Heart right ventricle (tissue), 16 donors: Measurements from ENCODE around the gene HDAC8. TPM values are rescaled to one million over a fixed set of nuclear protein-coding genes. Genes with fewer than 3 reads are reported as not detected.

ENCODE experiments used
- ATAC-seq, 8 donors: fragments of 200-7000 bp; cut with Tn5 transposase; one replicate each; pipeline ENCODE4 v1.9.1; 2020; ENCODE audit warnings: mild to moderate bottlenecking in 8 of 8, moderate library complexity in 8 of 8, moderate number of reproducible peaks in 1 of 8
- DNase-seq, 2 donors: peaks; one replicate each; pipeline ENCODE4 v3.0.0-alpha.2; 2020
- H3K27ac ChIP-seq, 10 donors: fragments of 200-600 bp; sonication (generic) in 2 of 10; one replicate each; pipeline versions ENCODE4 v1.5.0 to v1.8.0; 2020 to 2022; ENCODE audit warnings: mild to moderate bottlenecking in 3 of 10
- H3K27me3 ChIP-seq, 7 donors: fragments of 200-600 bp; one replicate each; pipeline ENCODE4 v1.8.0; 2021 to 2022; ENCODE audit warnings: mild to moderate bottlenecking in 2 of 7
- H3K36me3 ChIP-seq, 9 donors: fragments of 200-600 bp; sonication (generic) in 1 of 9; one replicate each; pipeline versions ENCODE4 v1.5.0 to v1.8.0; 2020 to 2022; ENCODE audit warnings: mild to moderate bottlenecking in 2 of 9
- H3K4me1 ChIP-seq, 9 donors: fragments of 200-600 bp; sonication (generic) in 1 of 9; one replicate each; pipeline versions ENCODE4 v1.5.0 to v1.8.0; 2020 to 2022; ENCODE audit warnings: mild to moderate bottlenecking in 4 of 9
- H3K4me3 ChIP-seq, 10 donors: fragments of 200-600 bp; sonication (generic) in 2 of 10; one replicate each; pipeline versions ENCODE4 v1.5.0 to v1.8.0; 2020 to 2022; ENCODE audit warnings: mild to moderate bottlenecking in 7 of 10, moderate library complexity in 2 of 10
- H3K9me3 ChIP-seq, 11 donors: fragments of 200-600 bp in 10 of 11; sonication (generic) in 2 of 11; one replicate each; pipeline versions ENCODE4 v1.5.0 to v1.8.0; 2013 to 2022; ENCODE audit warnings: mild to moderate bottlenecking in 2 of 11, control low read depth in 1 of 11, moderate library complexity in 1 of 11
- WGBS, 2 donors: extraction: QIAGEN DNeasy Blood & Tissue Kit; methylation state at CpG; one replicate each; pipeline ENCODE4 v1.1.7; 2013; ENCODE audit warnings: inconsistent platforms in 1 of 2; 5-methylcytosine and 5-hydroxymethylcytosine counted together
- intact Hi-C, 10 donors: fragments of 100-400 bp; cut with DNase I; formaldehyde crosslinking; loops; one replicate each; pipeline versions ENCODE4 v1.11.1 to v1.14.2; 2022
- polyA plus RNA-seq, 2 donors: library from polyadenylated mRNA; stranded (reverse); fragments of 200-250 nt; gene quantifications; one replicate each; pipeline ENCODE4 v1.2.3, GENCODE V29; 2013
- total RNA-seq, 10 donors: library from RNA; stranded (reverse); fragmentation: NEBNext Ultra II Directional in 3 of 10; extraction: Animal tissue kit (Norgen Biotek cat#: 25700) in 3 of 10; gene quantifications; one replicate each; pipeline versions ENCODE4 v1.2.1 to v1.2.4, GENCODE V29; 2021 to 2023
- TF ChIP-seq, protein P1 (sequence below), 9 donors: fragments of 200-600 bp; sonication (generic) in 2 of 9; IDR thresholded peaks; one replicate each; pipeline versions ENCODE4 v1.5.0 to v1.8.0; 2021 to 2022; ENCODE audit warnings: antibody characterized with exemption in 9 of 9, mild to moderate bottlenecking in 5 of 9, moderate library complexity in 1 of 9
- donor health status: Arrhythmogenic right ventricular cardiomyopathy.
- donor health status: ischemic (EF 13 %, LVEDD 7.1; RV severe dilation, severe dysfunction).
- donor health status: healthy with polysubstance abuse.
- donor health status: DM: no; HTN: yes; CAD: no.
- donor health status: DM: no; HTN: no; CAD: no.
- donor health status: ischemic (EF 25% LVEDD 6.9; RV normal size, moderate dysfunction).
- donor health status: ischemic (EF 25% LVEDD 5.7; RV mildly dilated, moderate dysfunction).
- donor health status: healthy.
- donor health status: DM: yes; HTN: yes; CAD: no.
- donor health status: Ischemic cardiomyopathy.
- donor health status: ischemic (EF 35%, LVEDD 5.7; RV mildly dilated, moderate dysfunction).
- donor health status: nonischemic (EF 11% LVEDD 7.7; RV severe dilation, severe dysfunction).
- donor health status: DM: yes; HTN: yes; CAD: no.
- donor health status: PGD.
- donor health status: ischemic (EF 29% LVEDD 5.4; RV normal size, mild dysfunction).
- donor health status: nonischemic (EF 23%, LVEDD 6.1; RV moderate dilation, normal function).

HDAC8 gene
- total and polyA plus RNA-seq, 12 donors: 15.9 to 48.1 (median 19.5) TPM

DNA sequence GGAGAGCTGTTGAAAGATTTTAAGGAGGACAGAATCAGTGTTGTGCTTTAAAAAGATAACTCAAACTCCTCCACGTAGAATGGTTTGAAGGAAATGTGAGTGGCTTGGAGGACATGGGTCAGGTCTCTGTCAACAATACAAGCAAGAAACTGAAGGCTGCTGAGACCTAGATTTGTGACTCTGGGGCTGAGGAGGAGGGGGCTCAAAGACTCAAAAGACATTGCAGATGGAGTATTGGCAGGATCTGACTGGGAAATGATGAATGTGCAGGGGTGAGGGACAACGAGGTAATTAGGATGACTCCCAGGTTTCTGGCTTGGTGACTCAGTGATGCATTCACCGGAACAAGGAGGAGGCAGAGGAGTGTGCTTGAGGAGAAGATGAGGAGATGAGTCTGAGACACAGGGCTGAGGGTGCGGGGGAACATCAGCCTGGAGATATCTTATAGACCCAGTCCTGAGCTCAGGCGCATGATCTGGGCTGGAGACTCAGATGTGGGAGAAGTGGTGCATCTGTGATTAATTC lies 292.3 kb downstream of the HDAC8 start:
- ATAC-seq (no peak), DNase-seq (no peak)
- Histone ChIP-seq H3K9me3 (no peaks in the 10 kb centered on the region), H3K4me1 (peaks cover 0 to 14% (median 8%) of the 10 kb centered on the region in 9 donors), H3K4me3 (no peak overlapping the region), H3K36me3 (peaks cover 0 to 6% (median 0%) of the 10 kb centered on the region in 9 donors), H3K27ac (no peak overlapping the region), H3K27me3 (peaks cover 0 to 34% (median 0%) of the 10 kb centered on the region in 7 donors)
- WGBS, 2 donors: 67 to 73% methylated on average over 5 of the region's 5 CpGs
- TF ChIP-seq, protein P1, sequence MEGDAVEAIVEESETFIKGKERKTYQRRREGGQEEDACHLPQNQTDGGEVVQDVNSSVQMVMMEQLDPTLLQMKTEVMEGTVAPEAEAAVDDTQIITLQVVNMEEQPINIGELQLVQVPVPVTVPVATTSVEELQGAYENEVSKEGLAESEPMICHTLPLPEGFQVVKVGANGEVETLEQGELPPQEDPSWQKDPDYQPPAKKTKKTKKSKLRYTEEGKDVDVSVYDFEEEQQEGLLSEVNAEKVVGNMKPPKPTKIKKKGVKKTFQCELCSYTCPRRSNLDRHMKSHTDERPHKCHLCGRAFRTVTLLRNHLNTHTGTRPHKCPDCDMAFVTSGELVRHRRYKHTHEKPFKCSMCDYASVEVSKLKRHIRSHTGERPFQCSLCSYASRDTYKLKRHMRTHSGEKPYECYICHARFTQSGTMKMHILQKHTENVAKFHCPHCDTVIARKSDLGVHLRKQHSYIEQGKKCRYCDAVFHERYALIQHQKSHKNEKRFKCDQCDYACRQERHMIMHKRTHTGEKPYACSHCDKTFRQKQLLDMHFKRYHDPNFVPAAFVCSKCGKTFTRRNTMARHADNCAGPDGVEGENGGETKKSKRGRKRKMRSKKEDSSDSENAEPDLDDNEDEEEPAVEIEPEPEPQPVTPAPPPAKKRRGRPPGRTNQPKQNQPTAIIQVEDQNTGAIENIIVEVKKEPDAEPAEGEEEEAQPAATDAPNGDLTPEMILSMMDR (IDR thresholded peaks at IDR 0.05): no peak
- intact Hi-C loops: no loop called here

Other genes with a start within 250 kb of the HDAC8 start
- gene PHKA1, start 141.5 kb upstream of the HDAC8 start, total RNA-seq: 10 to 100 TPM; 11.0 to 26.2 (median 15.6) TPM
- 1 to 10 TPM; 2.6 to 5.0 TPM for gene PHKA1, start 141.5 kb upstream of the HDAC8 start, polyA plus RNA-seq
- not detected for gene DMRTC1B, start 204.0 kb upstream of the HDAC8 start, total RNA-seq
- gene DMRTC1B, start 204.0 kb upstream of the HDAC8 start, polyA plus RNA-seq: not detected
- not detected for gene FAM236B, start 209.8 kb upstream of the HDAC8 start, total RNA-seq
- gene FAM236B, start 209.8 kb upstream of the HDAC8 start, polyA plus RNA-seq: not detected
- not detected for gene FAM236D, start 235.4 kb upstream of the HDAC8 start, total RNA-seq
- gene FAM236D, start 235.4 kb upstream of the HDAC8 start, polyA plus RNA-seq: not detected